Stimulated activated CD4-positive, alpha-beta T cell treated with anti-CD3 and anti-CD28 coated beads, TNF-alpha, amount 100 ng/mL, for 48 hours (primary cell): Measurements from ENCODE around the gene TAF11L6.
"Not testable (repeated sequence)": the region's sequence is repeated elsewhere in the genome, so short reads cannot be mapped to it uniquely, and the experiment has no call there.

Experiments
- DNase-seq, 3 donors: peaks; one replicate each; pipeline ENCODE4 v3.0.0-alpha.2; 2020; ENCODE audit warnings: low read depth in 3 of 3

TAF11L6 gene

DNA sequence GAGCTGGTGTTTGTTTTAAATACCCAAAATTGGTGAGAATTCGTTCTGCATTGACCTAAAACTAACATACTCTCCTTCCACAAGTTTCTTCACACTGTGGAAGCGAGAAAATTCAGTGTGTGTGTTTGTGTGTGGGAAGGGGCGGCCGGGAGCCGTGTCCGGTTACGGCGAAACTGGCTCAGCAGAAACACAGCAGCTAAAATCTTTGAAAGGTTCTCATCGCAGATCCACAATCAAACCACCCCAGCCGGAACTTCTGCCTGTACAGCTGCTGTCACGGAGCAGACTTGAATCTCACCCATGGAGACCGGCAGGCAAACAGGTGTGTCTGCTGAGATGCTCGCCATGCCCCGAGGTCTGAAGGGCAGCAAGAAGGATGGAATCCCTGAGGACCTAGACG, at the start of gene TAF11L6:
Gene TAF11L6 (plus strand): TSS at position 301 of the 400 bp plus-strand sequence.
- DNase-seq = not testable (repeated sequence)

- no peak for DNase-seq
Measured at GRCh38 chr5:17481378-17481777, 47.1 kb upstream of the TAF11L6 start.

DNA sequence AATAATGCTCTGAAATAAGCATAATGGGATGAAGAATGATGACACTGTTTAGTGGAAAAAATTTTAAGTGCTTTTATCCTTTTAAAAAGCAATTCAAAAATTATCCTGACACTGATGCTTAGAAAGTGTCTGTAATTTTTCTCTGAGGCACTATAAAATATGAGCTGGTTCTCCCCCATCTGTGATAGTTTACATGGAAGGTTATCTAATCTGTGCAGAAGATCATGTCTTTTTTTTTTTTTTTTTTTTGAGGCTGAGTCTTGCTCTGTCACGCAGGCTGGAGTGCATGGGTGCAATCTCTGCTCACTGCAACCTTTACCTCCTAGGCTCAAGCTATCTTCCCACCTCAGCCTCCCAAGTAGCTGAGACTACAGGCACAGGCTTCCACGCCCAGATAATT, 45.7 kb upstream of the TAF11L6 start:
- no peak for DNase-seq

- DNase-seq = not testable (repeated sequence)
Measured at GRCh38 chr5:17486464-17487173, 41.9 kb upstream of the TAF11L6 start.

DNA sequence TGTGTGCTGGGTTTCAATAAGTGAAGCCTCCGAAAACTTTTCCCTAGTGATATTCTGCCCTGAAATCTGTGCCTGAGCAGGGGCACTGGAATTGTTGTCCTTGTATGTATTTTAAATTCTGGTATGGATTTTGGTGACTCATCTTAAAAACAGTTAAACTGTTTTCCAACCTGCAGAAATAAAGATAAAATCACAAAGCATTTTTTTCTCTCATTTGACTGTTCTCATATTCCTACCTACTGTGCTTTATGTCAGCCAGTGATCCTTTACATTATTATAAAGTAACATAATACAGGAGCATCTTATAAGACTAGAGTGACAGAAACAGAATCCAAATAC, 41.3 kb upstream of the TAF11L6 start:
- DNase-seq = no peak

DNA sequence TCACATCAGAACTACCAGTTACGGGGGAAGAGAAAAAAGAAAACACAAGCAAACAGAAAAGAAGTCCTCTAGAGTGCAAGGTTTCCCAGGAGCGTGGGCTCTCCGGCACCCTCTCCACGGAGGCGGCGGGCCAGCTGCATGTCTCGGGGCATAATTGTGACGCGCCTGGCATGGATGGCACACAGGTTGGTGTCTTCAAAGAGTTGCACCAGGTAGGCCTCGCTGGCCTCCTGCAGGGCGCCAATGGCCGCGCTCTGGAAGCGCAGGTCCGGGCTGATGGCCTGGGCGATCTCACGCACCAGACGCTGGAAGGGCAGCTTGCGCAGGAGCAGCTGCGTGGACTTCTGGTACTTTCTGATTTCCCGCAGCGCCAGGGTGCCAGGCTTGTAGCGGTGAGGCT, 37.2 kb upstream of the TAF11L6 start:
- DNase-seq = not testable (repeated sequence)

DNA sequence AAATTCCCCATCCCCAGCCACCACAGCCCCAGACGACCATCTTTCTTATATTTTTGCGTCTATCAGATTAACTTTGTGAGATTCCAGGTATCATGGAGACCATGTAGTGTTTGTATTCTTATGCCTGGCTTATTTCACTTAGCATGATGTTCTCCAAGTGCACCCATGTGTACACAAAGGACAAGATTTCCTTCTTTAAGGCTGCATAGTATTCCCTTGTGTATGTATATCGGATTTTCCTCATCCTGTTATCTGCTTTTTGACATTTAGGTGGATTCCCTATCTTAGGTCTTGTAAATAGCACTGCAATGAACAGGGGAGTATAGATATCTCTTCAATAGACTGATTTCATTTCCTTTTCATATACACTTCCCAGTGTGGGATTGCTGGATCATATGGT, 35.7 kb upstream of the TAF11L6 start:
- no peak for DNase-seq

DNA sequence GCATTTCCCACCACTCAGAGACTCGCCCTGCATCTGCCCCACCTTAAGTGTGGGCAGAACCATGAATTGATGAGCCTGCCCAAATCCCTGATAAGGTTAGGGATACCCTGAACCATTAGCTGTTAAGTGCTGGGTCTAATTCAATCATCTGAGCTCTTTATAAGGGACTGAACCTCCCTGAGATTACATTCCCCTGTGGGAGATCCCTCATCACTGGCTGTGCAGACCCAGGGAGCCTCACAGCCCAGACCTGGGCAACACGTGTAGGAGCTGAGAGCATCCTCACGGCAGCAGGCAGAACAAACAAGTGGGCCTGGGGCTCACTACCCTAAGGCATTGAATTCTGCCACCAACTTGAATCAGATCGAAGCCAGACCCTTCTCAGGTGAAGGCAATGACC, 31.0 kb upstream of the TAF11L6 start:
- no peak for DNase-seq

GRCh38 chr5:17497931-17498330, 30.5 kb upstream of the TAF11L6 start, which contains the start of gene TAF11L2:
TAF11L2 (plus strand) TSS chr5:17498231.
- DNase-seq = not testable (repeated sequence)

- no peak for DNase-seq
Measured at GRCh38 chr5:17511775-17512325, 16.6 kb upstream of the TAF11L6 start.

- not testable (repeated sequence) for DNase-seq
Measured at GRCh38 chr5:17517526-17517925, 10.9 kb upstream of the TAF11L6 start.

- DNase-seq = not testable (repeated sequence)
Measured at GRCh38 chr5:17518067-17518466, 10.4 kb upstream of the TAF11L6 start, which contains the start of gene TAF11L3. TAF11L3 (plus strand) TSS chr5:17518367.

- not testable (repeated sequence) for DNase-seq
Measured at GRCh38 chr5:17519508-17519907, 9.0 kb upstream of the TAF11L6 start.

DNA sequence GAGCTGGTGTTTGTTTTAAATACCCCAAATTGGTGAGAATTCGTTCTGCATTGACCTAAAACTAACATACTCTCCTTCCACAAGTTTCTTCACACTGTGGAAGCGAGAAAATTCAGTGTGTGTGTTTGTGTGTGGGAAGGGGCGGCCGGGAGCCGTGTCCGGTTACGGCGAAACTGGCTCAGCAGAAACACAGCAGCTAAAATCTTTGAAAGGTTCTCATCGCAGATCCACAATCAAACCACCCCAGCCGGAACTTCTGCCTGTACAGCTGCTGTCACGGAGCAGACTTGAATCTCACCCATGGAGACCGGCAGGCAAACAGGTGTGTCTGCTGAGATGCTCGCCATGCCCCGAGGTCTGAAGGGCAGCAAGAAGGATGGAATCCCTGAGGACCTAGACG, 7.0 kb upstream of the TAF11L6 start, which contains the start of gene TAF11L4:
Gene TAF11L4 (plus strand): TSS at position 301 of the 400 bp plus-strand sequence.
- DNase-seq = not testable (repeated sequence)

DNA sequence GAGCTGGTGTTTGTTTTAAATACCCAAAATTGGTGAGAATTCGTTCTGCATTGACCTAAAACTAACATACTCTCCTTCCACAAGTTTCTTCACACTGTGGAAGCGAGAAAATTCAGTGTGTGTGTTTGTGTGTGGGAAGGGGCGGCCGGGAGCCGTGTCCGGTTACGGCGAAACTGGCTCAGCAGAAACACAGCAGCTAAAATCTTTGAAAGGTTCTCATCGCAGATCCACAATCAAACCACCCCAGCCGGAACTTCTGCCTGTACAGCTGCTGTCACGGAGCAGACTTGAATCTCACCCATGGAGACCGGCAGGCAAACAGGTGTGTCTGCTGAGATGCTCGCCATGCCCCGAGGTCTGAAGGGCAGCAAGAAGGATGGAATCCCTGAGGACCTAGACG, 3.5 kb upstream of the TAF11L6 start, which contains the start of gene TAF11L5:
Gene TAF11L5 (plus strand): TSS at position 301 of the 400 bp plus-strand sequence.
- DNase-seq = not testable (repeated sequence)

DNA sequence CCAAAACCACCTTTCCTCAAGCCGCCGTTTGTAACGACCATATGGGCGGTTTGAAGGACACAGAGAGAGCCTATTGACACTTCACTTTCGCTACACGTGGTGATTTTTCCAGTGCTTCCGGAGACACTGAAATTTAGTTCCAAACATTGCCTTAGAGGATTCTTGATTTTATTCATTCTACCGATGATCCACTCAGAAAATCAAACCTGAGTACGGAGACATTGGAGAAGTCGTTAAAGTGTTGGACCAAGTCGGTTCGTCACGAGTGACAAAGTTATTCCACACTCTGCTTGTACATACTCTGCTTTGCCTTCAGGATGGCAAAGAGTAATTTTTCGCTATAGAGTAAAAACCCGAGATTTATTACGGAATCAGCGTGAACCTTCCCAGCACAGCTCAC, 2.0 kb upstream of the TAF11L6 start:
- DNase-seq = not testable (repeated sequence)
